Measurements from ENCODE around the gene POLA1. TPM values are rescaled to one million over a fixed set of nuclear protein-coding genes. Genes with fewer than 3 reads are reported as not detected.

The POLA1 gene
- total RNA-seq, 1 donor from 2014 or later: 76.5 TPM

DNA sequence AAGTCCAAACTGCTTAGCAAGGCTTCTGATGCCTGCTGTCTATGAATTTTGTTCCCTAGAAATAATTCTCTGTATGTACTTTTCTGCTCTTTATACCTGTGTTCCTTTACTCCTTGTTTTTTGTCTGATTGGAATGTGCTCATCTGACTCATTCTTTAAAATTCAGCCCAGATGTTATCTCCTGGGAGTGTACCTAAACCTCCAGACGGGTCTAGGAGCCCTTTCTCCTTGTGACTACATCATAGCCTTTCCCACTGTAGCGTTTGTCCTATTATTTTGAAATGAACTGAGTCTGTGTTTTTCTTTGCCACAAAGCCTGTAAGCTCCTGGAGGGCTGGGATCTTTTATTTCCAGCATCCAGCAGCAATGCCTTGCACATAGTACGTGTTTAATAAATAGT is 26.3 kb downstream of the POLA1 start:
- no peak for TF ChIP-seq CTCF (conservative IDR thresholded peaks at IDR 0.05)

GRCh38 chrX:24728530-24728929 is 34.8 kb downstream of the POLA1 start:
- no peak for DNase-seq (ENCODE audit: low read depth, low spot score)
- Mint-ChIP-seq H3K36me3 (ENCODE audit: low read depth) (peaks cover 21% of the 10 kb centered on the region), H3K9me3 (no peaks in the 10 kb centered on the region), H3K4me1 (peaks cover 9% of the 10 kb centered on the region), H3K27ac (ENCODE audit: unreplicated experiment) (no peak overlapping the region), H3K27me3 (ENCODE audit: low read depth) (no peaks in the 10 kb centered on the region), H3K4me3 (no peak overlapping the region)
- no peak for TF ChIP-seq CTCF (conservative IDR thresholded peaks at IDR 0.05)

More for the DNA sequence above, 26.3 kb downstream of the POLA1 start:
- Mint-ChIP-seq H3K9me3 (no peaks in the 10 kb centered on the region), H3K36me3 (ENCODE audit: low read depth) (peaks cover 31% of the 10 kb centered on the region), H3K4me3 (no peak overlapping the region), H3K27ac (ENCODE audit: unreplicated experiment) (no peak overlapping the region), H3K4me1 (peaks cover 12% of the 10 kb centered on the region), H3K27me3 (ENCODE audit: low read depth) (no peaks in the 10 kb centered on the region)
- DNase-seq (ENCODE audit: low read depth, low spot score): no peak

DNA sequence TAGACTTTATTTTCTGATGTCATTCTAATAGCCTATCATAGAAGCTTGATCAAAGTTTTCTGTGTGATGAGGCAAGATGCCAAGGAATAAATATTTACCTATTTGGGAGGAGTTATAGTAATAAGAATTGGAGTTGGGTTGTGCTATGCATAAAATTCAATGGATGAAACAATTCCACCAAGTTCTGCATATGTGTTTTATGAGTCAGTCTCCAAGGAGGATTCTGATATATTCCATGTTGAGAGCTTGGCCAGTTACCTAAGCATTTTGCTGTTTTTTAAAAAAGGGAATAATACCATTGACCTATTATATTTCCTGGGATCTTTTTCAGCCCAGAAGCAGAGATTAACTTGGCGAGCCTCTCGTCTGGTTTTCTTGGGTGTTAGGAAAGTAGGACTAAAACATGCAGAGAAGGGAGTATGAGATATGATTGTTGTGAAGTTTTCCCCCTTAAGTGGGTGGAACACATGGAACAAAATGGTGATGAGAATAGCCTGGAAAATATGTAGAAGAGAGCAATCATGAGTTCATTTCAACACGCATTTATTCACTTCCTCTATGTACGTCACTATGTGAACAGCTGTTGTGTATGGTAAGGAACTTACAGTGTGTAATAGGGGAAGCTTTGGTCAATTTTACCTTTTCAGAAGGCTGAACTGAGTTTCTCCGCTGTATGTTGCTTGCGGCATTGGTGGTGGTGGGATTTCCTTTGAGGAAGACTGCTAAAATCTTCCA is 39.2 kb downstream of the POLA1 start:
- no peak overlapping the region for H3K27ac Mint-ChIP-seq (ENCODE audit: unreplicated experiment)
- DNase-seq (ENCODE audit: low read depth, low spot score): no peak
- H3K36me3 Mint-ChIP-seq (ENCODE audit: low read depth): peaks cover 9% of the 10 kb centered on the region
- H3K9me3 Mint-ChIP-seq: no peaks in the 10 kb centered on the region
- H3K27me3 Mint-ChIP-seq (ENCODE audit: low read depth): no peaks in the 10 kb centered on the region
- no peaks in the 10 kb centered on the region for H3K4me1 Mint-ChIP-seq
- H3K4me3 Mint-ChIP-seq: no peak overlapping the region
- no peak for TF ChIP-seq CTCF (conservative IDR thresholded peaks at IDR 0.05)

- H3K36me3 Mint-ChIP-seq (ENCODE audit: low read depth): peaks cover 11% of the 10 kb centered on the region
- no peak overlapping the region for H3K4me3 Mint-ChIP-seq
- no peak overlapping the region for H3K27ac Mint-ChIP-seq (ENCODE audit: unreplicated experiment)
Observed at GRCh38 chrX:24741330-24741729, 47.6 kb downstream of the POLA1 start.

DNA sequence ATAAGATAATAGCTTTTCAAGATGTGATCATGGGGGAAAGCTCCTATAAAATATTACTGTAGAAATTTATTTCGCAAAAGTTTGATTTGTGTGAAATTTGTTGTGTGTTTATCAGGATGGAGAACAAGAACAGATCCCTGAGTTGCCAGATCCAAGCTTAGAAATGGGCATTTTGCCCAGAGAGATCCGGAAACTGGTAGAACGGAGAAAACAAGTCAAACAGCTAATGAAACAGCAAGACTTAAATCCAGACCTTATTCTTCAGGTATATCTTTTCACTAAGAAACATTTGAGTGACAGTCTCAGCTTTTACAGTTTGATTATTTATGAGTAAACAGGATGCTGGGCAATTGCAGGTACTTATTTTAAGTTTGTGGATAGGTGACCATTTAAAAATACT is 54.5 kb downstream of the POLA1 start:
- no peak overlapping the region for H3K27ac Mint-ChIP-seq (ENCODE audit: unreplicated experiment)
- H3K27me3 Mint-ChIP-seq (ENCODE audit: low read depth): no peaks in the 10 kb centered on the region

More at GRCh38 chrX:24741330-24741729, 47.6 kb downstream of the POLA1 start:
- TF ChIP-seq CTCF (conservative IDR thresholded peaks at IDR 0.05): no peak
- Mint-ChIP-seq H3K4me1 (no peaks in the 10 kb centered on the region), H3K27me3 (ENCODE audit: low read depth) (no peaks in the 10 kb centered on the region), H3K9me3 (no peaks in the 10 kb centered on the region)
- DNase-seq (ENCODE audit: low read depth, low spot score): no peak

More for the DNA sequence above, 54.5 kb downstream of the POLA1 start:
- Mint-ChIP-seq H3K4me3 (no peak overlapping the region), H3K9me3 (no peaks in the 10 kb centered on the region), H3K4me1 (no peaks in the 10 kb centered on the region), H3K36me3 (ENCODE audit: low read depth) (peaks cover 13% of the 10 kb centered on the region)
- TF ChIP-seq CTCF (conservative IDR thresholded peaks at IDR 0.05): no peak
- no peak for DNase-seq (ENCODE audit: low read depth, low spot score)
